HEK293 (cell line): Measurements from ENCODE around the gene DYTN.

ENCODE experiments used
- CTCF ChIA-PET: fragments of 350-600 bp; formaldehyde crosslinking; extraction: SDS; loops from one replicate; lab custom pipeline; 2021; ENCODE audit warnings: antibody characterized with exemption; lab: Yijun Ruan, JAX
- POLR2A ChIA-PET: fragments of 300-600 bp; formaldehyde crosslinking; extraction: SDS; loops from one replicate; lab custom pipeline; 2020; ENCODE audit warnings: antibody characterized with exemption, inconsistent platforms; lab: Yijun Ruan, JAX
- H3K27ac ChIP-seq: fragments of 200-500 bp; sonication (Bioruptor generic); 2 replicates; pipeline ENCODE4 v1.5.1; 2014; ENCODE audit warnings: low read depth, low read length, control low read depth, inconsistent platforms; ENCODE audit errors: extremely low read depth
- H3K36me3 ChIP-seq, 2 experiments: fragments of 200-500 bp in 1 of 2; sonication (Bioruptor generic) in 1 of 2; 1 replicate in 1 of 2; 2 replicates in 1 of 2; pipeline ENCODE4 v1.5.1; 2014 to 2017; ENCODE audit warnings: inconsistent platforms in 2 of 2, low read length in 2 of 2; ENCODE audit not compliant: control insufficient read depth in 2 of 2, insufficient read depth in 1 of 2
- H3K4me1 ChIP-seq: fragments of 200-500 bp; sonication (Bioruptor generic); 2 replicates; pipeline ENCODE4 v1.5.1; 2014; ENCODE audit warnings: mild to moderate bottlenecking, low read length, inconsistent platforms; ENCODE audit not compliant: control insufficient read depth, insufficient read depth
- H3K4me3 ChIP-seq: 2 replicates; pipeline ENCODE4 v1.5.1; 2011; ENCODE audit warnings: low read depth, mild to moderate bottlenecking, control low read depth, low read length, moderate library complexity
- H3K9me3 ChIP-seq: fragments of 200-500 bp; sonication (Bioruptor generic); 2 replicates; pipeline ENCODE4 v1.5.1; 2014; ENCODE audit warnings: low read depth, low read length, inconsistent platforms; ENCODE audit not compliant: control insufficient read depth, insufficient read depth
- FEZF1 ChIP-seq: fragments of 450-650 bp; formaldehyde crosslinking; IDR thresholded peaks from 2 replicates; pipeline ENCODE4 v1.5.1; 2016; ENCODE audit warnings: missing biosample characterization, missing genetic modification characterization
- GLIS2 ChIP-seq: fragments of 450-650 bp; formaldehyde crosslinking; IDR thresholded peaks from 2 replicates; pipeline ENCODE4 v1.5.1; 2016; ENCODE audit warnings: missing biosample characterization, missing genetic modification characterization
- HIC1 ChIP-seq: fragments of 450-650 bp; formaldehyde crosslinking; IDR thresholded peaks from 2 replicates; pipeline ENCODE4 v1.5.1; 2016; ENCODE audit warnings: missing biosample characterization, missing genetic modification characterization
- HOXC10 ChIP-seq: sonication (generic); formaldehyde crosslinking; IDR thresholded peaks from 2 replicates; pipeline ENCODE4 v1.8.1; 2023; ENCODE audit warnings: mild to moderate bottlenecking, missing genetic modification reagents
- KLF9 ChIP-seq: fragments of 450-650 bp; formaldehyde crosslinking; IDR thresholded peaks from 2 replicates; pipeline ENCODE4 v1.5.1; 2016; ENCODE audit warnings: missing biosample characterization, missing genetic modification characterization, low read depth
- PRDM1 ChIP-seq: fragments of 450-650 bp; formaldehyde crosslinking; IDR thresholded peaks from 2 replicates; pipeline ENCODE4; 2016; ENCODE audit warnings: missing biosample characterization, missing genetic modification characterization
- RBAK ChIP-seq: fragments of 450-650 bp; formaldehyde crosslinking; IDR thresholded peaks from 2 replicates; pipeline ENCODE4 v1.5.1; 2016; ENCODE audit warnings: missing biosample characterization, missing genetic modification characterization
- SCRT2 ChIP-seq: fragments of 450-650 bp; formaldehyde crosslinking; IDR thresholded peaks from 2 replicates; pipeline ENCODE4 v1.5.1; 2016; ENCODE audit warnings: missing biosample characterization, missing genetic modification characterization
- SETDB1 ChIP-seq: IDR thresholded peaks from one replicate; pipeline ENCODE4 v1.6.1; 2017; ENCODE audit warnings: mild to moderate bottlenecking, low read length, moderate library complexity, mixed read lengths; ENCODE audit not compliant: insufficient read length
- YY1 ChIP-seq: fragments of 450-650 bp; formaldehyde crosslinking; IDR thresholded peaks from 2 replicates; pipeline ENCODE4 v1.5.1; 2018; ENCODE audit warnings: missing biosample characterization, missing genetic modification characterization
- YY2 ChIP-seq: fragments of 450-650 bp; formaldehyde crosslinking; IDR thresholded peaks from 2 replicates; pipeline ENCODE4 v1.5.1; 2016; ENCODE audit warnings: missing biosample characterization, missing genetic modification characterization
- ZBTB6 ChIP-seq: fragments of 450-650 bp; formaldehyde crosslinking; IDR thresholded peaks from 2 replicates; pipeline ENCODE4 v1.5.1; 2017; ENCODE audit warnings: missing biosample characterization, missing genetic modification characterization
- ZBTB7A ChIP-seq: fragments of 450-650 bp; formaldehyde crosslinking; IDR thresholded peaks from 2 replicates; pipeline ENCODE4 v1.5.1; 2016; ENCODE audit warnings: low read depth, missing biosample characterization, missing genetic modification characterization
- ZFP3 ChIP-seq: fragments of 450-650 bp; formaldehyde crosslinking; IDR thresholded peaks from 2 replicates; pipeline ENCODE4 v1.5.1; 2016; ENCODE audit warnings: low read depth, missing biosample characterization, missing genetic modification characterization
- ZNF132 ChIP-seq: fragments of 450-650 bp; formaldehyde crosslinking; IDR thresholded peaks from 2 replicates; pipeline ENCODE4 v1.5.1; 2017; ENCODE audit warnings: missing biosample characterization, missing genetic modification characterization, borderline replicate concordance
- ZNF169 ChIP-seq: fragments of 450-650 bp; formaldehyde crosslinking; IDR thresholded peaks from 2 replicates; pipeline ENCODE4 v1.5.1; 2016; ENCODE audit warnings: missing biosample characterization, missing genetic modification characterization
- ZNF19 ChIP-seq: fragments of 450-650 bp; formaldehyde crosslinking; IDR thresholded peaks from 2 replicates; pipeline ENCODE4; 2016; ENCODE audit warnings: missing biosample characterization, missing genetic modification characterization, low read depth
- ZNF211 ChIP-seq: fragments of 450-650 bp; formaldehyde crosslinking; IDR thresholded peaks from 2 replicates; pipeline ENCODE4 v1.5.1; 2016; ENCODE audit warnings: low read depth, missing biosample characterization, missing genetic modification characterization
- ZNF223 ChIP-seq: fragments of 450-650 bp; formaldehyde crosslinking; IDR thresholded peaks from 2 replicates; pipeline ENCODE4 v1.5.1; 2016; ENCODE audit warnings: missing biosample characterization, missing genetic modification characterization
- ZNF24 ChIP-seq: fragments of 450-650 bp; formaldehyde crosslinking; IDR thresholded peaks from 2 replicates; pipeline ENCODE4 v1.5.1; 2016; ENCODE audit warnings: missing biosample characterization, missing genetic modification characterization
- ZNF292 ChIP-seq: fragments of 450-650 bp; formaldehyde crosslinking; IDR thresholded peaks from 2 replicates; pipeline ENCODE4 v1.5.1; 2016; ENCODE audit warnings: low read depth, missing biosample characterization, missing genetic modification characterization, borderline replicate concordance
- ZNF404 ChIP-seq: fragments of 450-650 bp; formaldehyde crosslinking; IDR thresholded peaks from 2 replicates; pipeline ENCODE4 v1.5.1; 2017; ENCODE audit warnings: missing biosample characterization, missing genetic modification characterization
- ZNF48 ChIP-seq: fragments of 450-650 bp; formaldehyde crosslinking; IDR thresholded peaks from 2 replicates; pipeline ENCODE4 v1.5.1; 2016; ENCODE audit warnings: missing biosample characterization, missing genetic modification characterization
- ZNF558 ChIP-seq: fragments of 450-650 bp; formaldehyde crosslinking; IDR thresholded peaks from 2 replicates; pipeline ENCODE4 v1.5.1; 2016; ENCODE audit warnings: missing biosample characterization, missing genetic modification characterization
- ZNF623 ChIP-seq: fragments of 450-650 bp; formaldehyde crosslinking; IDR thresholded peaks from 2 replicates; pipeline ENCODE4 v1.5.1; 2016; ENCODE audit warnings: missing biosample characterization, missing genetic modification characterization
- ZNF677 ChIP-seq: fragments of 450-650 bp; IDR thresholded peaks from 2 replicates; pipeline ENCODE4 v1.5.0; 2018; ENCODE audit warnings: missing biosample characterization, mild to moderate bottlenecking, missing genetic modification characterization, moderate library complexity
- ZNF76 ChIP-seq: fragments of 450-650 bp; formaldehyde crosslinking; IDR thresholded peaks from 2 replicates; pipeline ENCODE4; 2016; ENCODE audit warnings: low read depth, missing biosample characterization, missing genetic modification characterization, borderline replicate concordance
- ZNF776 ChIP-seq: fragments of 450-650 bp; formaldehyde crosslinking; IDR thresholded peaks from 2 replicates; pipeline ENCODE4 v1.5.0; 2017; ENCODE audit warnings: missing biosample characterization, missing genetic modification characterization, borderline replicate concordance
- ZXDB ChIP-seq: fragments of 450-650 bp; formaldehyde crosslinking; IDR thresholded peaks from 2 replicates; pipeline ENCODE4 v1.5.1; 2016; ENCODE audit warnings: missing biosample characterization, missing genetic modification characterization

DYTN gene

GRCh38 chr2:206639636-206640035 lies 78.6 kb downstream of the DYTN start:
- POLR2A ChIA-PET, result no interaction called here
- no peak overlapping the region for H3K27ac ChIP-seq
- no peak overlapping the region for H3K4me3 ChIP-seq
- H3K36me3 ChIP-seq, result no peaks in the 10 kb centered on the region
- CTCF ChIA-PET, result interaction anchor here (0.7 to 1.0 kb wide), 2 partner anchors 8 to 216 kb away, joined by 3 read pairs; no protein-coding TSS in a partner anchor
- no peak for TF ChIP-seq YY2 (tag by site-specific recombination)
- no peak for TF ChIP-seq SETDB1
- no peak for TF ChIP-seq ZNF19 (tag by site-specific recombination)
- no peak for TF ChIP-seq RBAK (tag by site-specific recombination)
- no peaks in the 10 kb centered on the region for H3K9me3 ChIP-seq
- H3K4me1 ChIP-seq, result no peaks in the 10 kb centered on the region

- no peak overlapping the region for H3K27ac ChIP-seq
- no peaks in the 10 kb centered on the region for H3K36me3 ChIP-seq
- H3K4me3 ChIP-seq, result no peak overlapping the region
- no peaks in the 10 kb centered on the region for H3K9me3 ChIP-seq
- no peak for TF ChIP-seq ZXDB (tag by site-specific recombination)
- TF ChIP-seq SCRT2, result no peak
- TF ChIP-seq PRDM1 (tag by site-specific recombination), result no peak
- POLR2A ChIA-PET, result no interaction called here
- CTCF ChIA-PET, result no interaction called here
- H3K4me1 ChIP-seq, result no peaks in the 10 kb centered on the region
These were observed 83.2 kb downstream of the DYTN start for GRCh38 chr2:206635015-206635414.

GRCh38 chr2:206631340-206631739 lies 86.9 kb downstream of the DYTN start:
- CTCF ChIA-PET, result interaction anchor here (0.6 kb wide), 2 partner anchors 56 to 58 kb away, joined by 3 read pairs; no protein-coding TSS in a partner anchor
- TF ChIP-seq ZNF169 (tag by site-specific recombination), result no peak
- no peak for TF ChIP-seq ZNF24 (tag by site-specific recombination)
- no peak for TF ChIP-seq ZNF404 (tag by site-specific recombination)
- no peak for TF ChIP-seq ZNF558
- no peak for TF ChIP-seq HOXC10 (CRISPR knock-in tag)
- TF ChIP-seq ZBTB6 (tag by site-specific recombination), result no peak
- TF ChIP-seq ZFP3 (tag by site-specific recombination), result no peak
- no peak for TF ChIP-seq ZNF776 (tag by site-specific recombination)
- TF ChIP-seq GLIS2 (tag by site-specific recombination), result no peak
- TF ChIP-seq ZNF211 (tag by site-specific recombination), result no peak
- no peak for TF ChIP-seq ZNF677 (tag by site-specific recombination)
- TF ChIP-seq ZNF76 (tag by site-specific recombination), result no peak
- H3K9me3 ChIP-seq, result no peaks in the 10 kb centered on the region

GRCh38 chr2:206627632-206628031 lies 90.6 kb downstream of the DYTN start:
- Histone ChIP-seq H3K27ac (no peak overlapping the region), H3K4me1 (no peaks in the 10 kb centered on the region), H3K4me3 (no peak overlapping the region), H3K36me3 (no peaks in the 10 kb centered on the region), H3K9me3 (no peaks in the 10 kb centered on the region)
- ChIA-PET CTCF (no interaction called here), POLR2A (no interaction called here)
- no peak for TF ChIP-seq ZNF223
- TF ChIP-seq FEZF1 (tag by site-specific recombination), result no peak
- TF ChIP-seq ZNF292, result no peak
- TF ChIP-seq YY1 (tag by site-specific recombination), result no peak
- no peak for TF ChIP-seq ZNF132 (tag by site-specific recombination)
- no peak for TF ChIP-seq ZNF48 (tag by site-specific recombination)
- no peak for TF ChIP-seq ZBTB7A (tag by site-specific recombination)
- no peak for TF ChIP-seq KLF9
- TF ChIP-seq HIC1 (tag by site-specific recombination), result no peak
- TF ChIP-seq ZNF623, result no peak
- no peak for TF ChIP-seq ZNF404 (tag by site-specific recombination)

More at GRCh38 chr2:206631340-206631739, 86.9 kb downstream of the DYTN start:
- Histone ChIP-seq H3K27ac (no peak overlapping the region), H3K4me1 (no peaks in the 10 kb centered on the region), H3K36me3 (no peaks in the 10 kb centered on the region), H3K4me3 (no peak overlapping the region)
- POLR2A ChIA-PET, result no interaction called here
